Loucy (cell line): Measurements from ENCODE around the gene MCC.

ENCODE experiments used
- H2AFZ ChIP-seq: fragments of 200-600 bp; sonication (generic); 2 replicates; pipeline ENCODE4 v1.6.0; 2016; ENCODE audit warnings: antibody characterized with exemption, mild to moderate bottlenecking, low read length, moderate library complexity
- H3F3A ChIP-seq: fragments of 200-600 bp; 2 replicates; pipeline ENCODE4 v1.6.0; 2016; ENCODE audit warnings: antibody characterized with exemption, low read depth, mild to moderate bottlenecking
- H3K27me3 ChIP-seq: fragments of 200-600 bp; sonication (generic); 2 replicates; pipeline ENCODE4 v1.6.1; 2014; ENCODE audit warnings: low read length, mild to moderate bottlenecking; ENCODE audit not compliant: insufficient read depth, poor library complexity, severe bottlenecking
- H3K36me3 ChIP-seq: fragments of 200-600 bp; sonication (generic); 2 replicates; pipeline ENCODE4 v1.6.1; 2016; ENCODE audit warnings: low read length; ENCODE audit not compliant: insufficient read depth
- H3K4me1 ChIP-seq: fragments of 200-600 bp; sonication (generic); 2 replicates; pipeline ENCODE4 v1.5.1; 2014; ENCODE audit warnings: low read length, mild to moderate bottlenecking; ENCODE audit not compliant: insufficient read depth, poor library complexity, severe bottlenecking
- H3K4me2 ChIP-seq: fragments of 200-600 bp; sonication (generic); 2 replicates; pipeline ENCODE4 v1.6.0; 2014; ENCODE audit warnings: antibody characterized with exemption, low read length, low read depth, mild to moderate bottlenecking; ENCODE audit not compliant: poor library complexity, severe bottlenecking
- H3K4me3 ChIP-seq: fragments of 200-600 bp; sonication (generic); 2 replicates; pipeline ENCODE4 v1.5.1; 2014; ENCODE audit warnings: low read length, mild to moderate bottlenecking, mixed read lengths; ENCODE audit not compliant: poor library complexity, severe bottlenecking
- H3K79me2 ChIP-seq: fragments of 200-600 bp; sonication (generic); 2 replicates; pipeline ENCODE4 v1.6.1; 2014; ENCODE audit warnings: low read length; ENCODE audit not compliant: insufficient read depth
- H3K9ac ChIP-seq: fragments of 200-600 bp; sonication (generic); 2 replicates; pipeline ENCODE4 v1.6.0; 2014; ENCODE audit warnings: mild to moderate bottlenecking, low read depth, low read length, moderate library complexity; ENCODE audit not compliant: poor library complexity, severe bottlenecking
- H3K9me2 ChIP-seq: fragments of 200-600 bp; sonication (generic); replicated peaks from 2 replicates; pipeline ENCODE4 v1.6.1; 2016; ENCODE audit warnings: low read depth, low read length, mixed read lengths
- H3K9me3 ChIP-seq: fragments of 200-600 bp; sonication (generic); 2 replicates; pipeline ENCODE4 v1.6.1; 2014; ENCODE audit warnings: mild to moderate bottlenecking, antibody characterized with exemption, low read length, low read depth; ENCODE audit not compliant: insufficient read depth
- H4K20me1 ChIP-seq: fragments of 200-600 bp; sonication (generic); 2 replicates; pipeline ENCODE4 v1.6.0; 2014; ENCODE audit warnings: antibody characterized with exemption, low read length, mild to moderate bottlenecking; ENCODE audit not compliant: insufficient read depth, poor library complexity, severe bottlenecking
- EZH2phosphoT487 ChIP-seq: fragments of 200-600 bp; IDR thresholded peaks from 2 replicates; pipeline ENCODE4 v1.6.1; 2018; ENCODE audit warnings: antibody characterized with exemption, mild to moderate bottlenecking, moderate library complexity, borderline replicate concordance
- TF ChIP-seq, protein P1 (sequence below): fragments of 200-600 bp; sonication (generic); conservative IDR thresholded peaks from 2 replicates; pipeline ENCODE4 v1.5.1; 2014; ENCODE audit warnings: mild to moderate bottlenecking, antibody characterized with exemption, low read length

MCC gene

DNA sequence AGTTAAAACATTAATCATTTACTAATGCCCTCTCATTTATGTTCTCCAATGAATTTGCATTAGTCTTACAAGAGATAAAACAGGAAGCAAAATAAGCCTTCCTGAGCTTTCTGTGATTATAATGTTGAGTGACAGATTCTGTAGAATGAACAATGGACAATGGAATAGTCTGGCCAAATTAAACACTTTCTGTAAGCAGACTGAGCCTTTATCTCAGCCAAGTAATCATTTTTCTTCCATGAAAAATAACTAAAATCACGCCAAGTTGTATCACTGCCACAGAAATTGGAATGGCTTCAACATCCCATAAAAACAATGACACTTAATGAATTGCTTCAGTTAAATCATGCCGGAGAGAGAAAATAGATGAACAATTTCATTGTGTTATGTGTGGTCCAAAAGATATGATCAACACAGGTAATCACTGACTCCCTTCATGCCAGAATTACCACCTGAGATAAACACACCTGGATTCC lies 116.5 kb downstream of the MCC start:
- no peak overlapping the region for H2AFZ ChIP-seq
- no peaks in the 10 kb centered on the region for H3K9me3 ChIP-seq
- no peaks in the 10 kb centered on the region for H3K79me2 ChIP-seq
- peaks cover 13% of the 10 kb centered on the region for H3K27me3 ChIP-seq
- H3K9me2 ChIP-seq: no peaks in the 10 kb centered on the region
- H3K9ac ChIP-seq: no peak overlapping the region
- H3K4me3 ChIP-seq: no peak overlapping the region
- H3K4me1 ChIP-seq: no peaks in the 10 kb centered on the region
- TF ChIP-seq EZH2phosphoT487: no peak
- TF ChIP-seq, protein P1, sequence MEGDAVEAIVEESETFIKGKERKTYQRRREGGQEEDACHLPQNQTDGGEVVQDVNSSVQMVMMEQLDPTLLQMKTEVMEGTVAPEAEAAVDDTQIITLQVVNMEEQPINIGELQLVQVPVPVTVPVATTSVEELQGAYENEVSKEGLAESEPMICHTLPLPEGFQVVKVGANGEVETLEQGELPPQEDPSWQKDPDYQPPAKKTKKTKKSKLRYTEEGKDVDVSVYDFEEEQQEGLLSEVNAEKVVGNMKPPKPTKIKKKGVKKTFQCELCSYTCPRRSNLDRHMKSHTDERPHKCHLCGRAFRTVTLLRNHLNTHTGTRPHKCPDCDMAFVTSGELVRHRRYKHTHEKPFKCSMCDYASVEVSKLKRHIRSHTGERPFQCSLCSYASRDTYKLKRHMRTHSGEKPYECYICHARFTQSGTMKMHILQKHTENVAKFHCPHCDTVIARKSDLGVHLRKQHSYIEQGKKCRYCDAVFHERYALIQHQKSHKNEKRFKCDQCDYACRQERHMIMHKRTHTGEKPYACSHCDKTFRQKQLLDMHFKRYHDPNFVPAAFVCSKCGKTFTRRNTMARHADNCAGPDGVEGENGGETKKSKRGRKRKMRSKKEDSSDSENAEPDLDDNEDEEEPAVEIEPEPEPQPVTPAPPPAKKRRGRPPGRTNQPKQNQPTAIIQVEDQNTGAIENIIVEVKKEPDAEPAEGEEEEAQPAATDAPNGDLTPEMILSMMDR: no peak
- no peaks in the 10 kb centered on the region for H3F3A ChIP-seq
- no peaks in the 10 kb centered on the region for H3K36me3 ChIP-seq
- H4K20me1 ChIP-seq: no peaks in the 10 kb centered on the region
- H3K4me2 ChIP-seq: no peak overlapping the region

DNA sequence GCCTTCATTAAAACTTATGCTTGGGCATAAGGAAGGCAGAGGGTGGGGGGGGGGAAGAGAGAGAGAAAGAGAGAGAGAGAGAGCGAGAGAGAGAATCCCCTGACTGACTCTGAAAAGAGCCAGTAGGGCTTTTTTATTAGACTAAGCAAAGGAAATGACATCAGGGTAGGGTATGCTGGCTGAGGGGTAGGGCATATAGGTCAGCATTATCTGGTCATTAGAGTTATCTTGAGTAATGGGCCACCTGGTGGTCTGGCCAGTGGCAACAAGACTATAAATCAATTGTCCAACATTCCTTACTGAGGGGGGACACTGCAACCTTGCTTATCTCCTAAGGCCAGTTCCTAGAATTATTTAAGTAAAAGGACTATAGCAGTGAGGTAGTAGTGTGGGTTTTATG lies 120.7 kb downstream of the MCC start:
- peaks cover 13% of the 10 kb centered on the region for H3K27me3 ChIP-seq
- no peak overlapping the region for H3K4me2 ChIP-seq
- H2AFZ ChIP-seq: no peak overlapping the region
- H3K4me3 ChIP-seq: no peak overlapping the region
- H3K79me2 ChIP-seq: no peaks in the 10 kb centered on the region
- no peak overlapping the region for H3K9ac ChIP-seq
- no peaks in the 10 kb centered on the region for H3F3A ChIP-seq
- H3K4me1 ChIP-seq: no peaks in the 10 kb centered on the region
- no peaks in the 10 kb centered on the region for H4K20me1 ChIP-seq
- no peaks in the 10 kb centered on the region for H3K9me2 ChIP-seq
- H3K36me3 ChIP-seq: no peaks in the 10 kb centered on the region
- TF ChIP-seq, protein P1: no peak
- TF ChIP-seq EZH2phosphoT487: no peak
- H3K9me3 ChIP-seq: no peaks in the 10 kb centered on the region; the same call in 1 of the 2 replicates

DNA sequence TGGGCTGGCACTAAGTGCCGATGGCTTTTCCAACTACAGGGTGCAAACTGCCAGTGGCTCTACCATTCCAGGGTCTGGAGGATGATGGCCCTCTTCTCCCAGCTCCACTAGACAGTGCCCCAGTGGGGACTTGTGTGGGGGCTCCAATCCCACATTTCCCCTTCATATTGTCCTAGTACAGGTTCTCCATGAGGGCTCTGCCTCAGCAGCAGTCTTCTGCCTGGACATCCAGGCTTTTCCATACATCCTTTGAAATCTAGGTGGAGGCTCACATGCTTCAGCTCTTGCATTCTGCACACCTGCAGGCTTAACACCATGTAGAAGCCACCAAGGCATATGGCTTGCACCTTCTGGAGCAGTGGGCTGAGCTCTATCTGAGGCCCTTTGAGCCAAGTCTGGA lies 123.8 kb downstream of the MCC start:
- Histone ChIP-seq H3K4me2 (no peak overlapping the region), H4K20me1 (no peaks in the 10 kb centered on the region), H3K4me3 (no peak overlapping the region), H3F3A (no peaks in the 10 kb centered on the region), H3K9me3 (no peaks in the 10 kb centered on the region; the same call in 1 of the 2 replicates), H3K9ac (no peak overlapping the region), H3K79me2 (no peaks in the 10 kb centered on the region), H2AFZ (no peak overlapping the region), H3K36me3 (no peaks in the 10 kb centered on the region), H3K27me3 (no peaks in the 10 kb centered on the region), H3K4me1 (no peaks in the 10 kb centered on the region), H3K9me2 (no peaks in the 10 kb centered on the region)
- TF ChIP-seq EZH2phosphoT487: no peak
- TF ChIP-seq, protein P1: no peak
